Activated CD4-positive, alpha-beta T cell treated with anti-CD3 and anti-CD28 coated beads, Interleukin-2, amount 50 U/mL, for 1 hour (primary cell): ENCODE results near the gene KLHDC7A.

ENCODE experiments used
- DNase-seq: peaks from one replicate; pipeline ENCODE4 v3.0.0-alpha.2; 2020

KLHDC7A gene

DNA sequence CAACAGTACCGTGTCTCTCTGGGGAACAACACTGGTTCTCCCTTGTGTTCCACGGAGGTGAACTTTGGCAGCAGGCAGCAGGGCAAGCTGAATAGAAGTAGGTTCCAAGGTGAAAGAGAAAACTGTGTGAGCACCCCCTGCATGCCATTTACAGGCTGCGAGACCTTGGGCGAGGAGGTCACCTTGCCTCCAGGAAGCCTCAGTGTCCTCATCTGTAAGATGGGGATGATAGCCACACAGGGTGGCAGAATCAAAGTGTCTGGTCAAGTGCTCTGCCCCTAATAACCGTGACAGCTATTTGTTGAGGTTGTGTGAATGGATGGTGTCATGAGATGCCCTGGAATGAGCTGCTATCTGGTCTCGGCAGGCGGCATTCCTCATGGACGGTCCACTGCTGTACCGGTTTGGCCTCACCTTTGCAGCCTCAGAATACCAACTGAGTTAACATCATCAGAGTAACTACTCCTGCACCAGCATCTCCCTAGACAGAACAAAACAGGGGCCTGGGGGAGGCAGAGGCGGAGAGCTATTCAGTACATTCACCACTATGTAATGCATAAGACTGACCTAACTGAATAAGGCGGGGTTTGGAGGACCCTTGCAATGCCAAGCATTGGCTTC, 7.4 kb upstream of the KLHDC7A start:
- no peak for DNase-seq

- DNase-seq, result no peak
Measured at GRCh38 chr1:18474559-18475175, 6.1 kb upstream of the KLHDC7A start.

DNA sequence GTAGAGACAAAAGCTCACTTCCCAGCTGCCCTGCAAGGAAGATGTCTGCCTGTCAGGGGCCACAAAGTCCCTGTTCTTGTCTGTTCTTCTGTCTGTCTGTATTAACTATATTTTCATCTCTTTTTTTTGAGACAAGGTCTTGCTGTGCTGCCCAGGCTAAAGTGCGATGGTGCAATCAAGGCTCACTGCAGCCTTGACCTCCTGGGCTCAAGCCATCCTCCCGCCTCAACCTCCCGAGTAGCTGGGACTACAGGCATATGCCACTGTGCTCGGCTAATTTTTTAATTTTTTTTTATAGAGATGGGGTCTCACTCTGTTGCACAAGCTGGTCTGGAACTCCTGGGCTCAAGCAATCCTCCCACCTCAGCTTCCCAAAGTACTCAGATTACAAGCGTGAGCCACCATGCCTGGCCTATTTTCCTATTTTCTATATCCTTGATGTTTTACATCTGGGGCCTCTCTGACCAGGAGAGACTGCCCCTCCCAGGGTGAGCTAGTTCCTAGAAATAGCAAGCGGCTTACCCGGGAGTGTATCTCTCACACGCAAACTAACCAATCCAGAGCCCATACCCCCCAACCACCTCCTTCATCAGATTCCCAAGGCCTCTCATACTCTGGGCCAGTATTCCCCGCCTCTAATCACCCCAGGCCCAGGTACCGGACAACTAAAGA, 5.4 kb upstream of the KLHDC7A start:
- no peak for DNase-seq

DNA sequence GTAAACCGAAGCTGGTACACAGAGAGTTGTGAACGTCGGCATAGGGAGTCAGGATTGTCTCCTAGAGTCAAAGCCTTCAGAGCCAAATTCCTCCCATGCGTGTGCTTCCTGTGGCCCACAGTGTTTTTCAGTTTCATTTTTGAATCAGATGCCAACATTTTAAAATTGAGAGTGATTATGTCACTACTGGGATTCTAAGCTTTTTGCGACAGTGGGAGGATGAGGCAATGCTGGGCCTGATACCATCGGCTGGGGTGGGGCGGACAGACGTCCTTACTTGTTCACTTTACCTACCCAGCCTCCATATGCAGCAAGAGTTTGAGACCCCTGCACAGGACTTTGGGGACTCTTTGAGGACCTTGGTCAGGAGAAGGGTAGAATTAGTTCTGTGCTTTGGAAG, 1.3 kb upstream of the KLHDC7A start:
- DNase-seq, result no peak

GRCh38 chr1:18481190-18481920, 625 bp downstream of the KLHDC7A start:
- DNase-seq, result no peak

DNA sequence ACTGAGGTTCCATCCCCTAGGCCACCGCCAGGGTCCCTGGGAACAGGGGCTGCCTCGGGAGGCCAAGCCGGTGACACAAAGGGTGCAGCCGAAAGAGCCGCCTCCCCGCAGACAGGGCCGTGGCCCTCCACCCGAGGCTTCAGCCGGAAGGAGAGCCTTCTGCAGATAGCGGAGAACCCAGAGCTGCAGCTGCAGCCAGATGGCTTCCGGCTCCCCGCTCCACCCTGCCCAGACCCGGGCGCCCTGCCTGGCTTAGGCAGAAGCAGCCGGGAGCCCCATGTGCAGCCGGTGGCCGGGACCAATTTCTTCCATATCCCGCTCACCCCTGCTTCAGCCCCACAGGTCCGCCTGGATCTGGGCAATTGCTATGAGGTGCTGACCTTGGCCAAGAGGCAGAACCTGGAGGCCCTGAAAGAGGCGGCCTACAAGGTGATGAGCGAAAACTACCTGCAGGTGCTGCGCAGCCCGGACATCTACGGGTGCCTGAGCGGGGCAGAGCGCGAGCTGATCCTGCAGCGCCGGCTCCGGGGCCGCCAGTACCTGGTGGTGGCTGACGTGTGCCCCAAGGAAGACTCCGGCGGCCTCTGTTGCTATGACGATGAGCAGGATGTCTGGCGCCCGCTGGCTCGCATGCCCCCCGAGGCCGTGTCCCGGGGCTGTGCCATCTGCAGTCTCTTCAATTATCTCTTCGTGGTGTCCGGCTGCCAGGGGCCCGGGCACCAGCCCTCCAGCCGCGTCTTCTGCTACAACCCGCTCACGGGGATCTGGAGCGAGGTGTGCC, 1.4 kb downstream of the KLHDC7A start:
- no peak for DNase-seq

- no peak for DNase-seq
Measured at GRCh38 chr1:18482721-18483425, 2.1 kb downstream of the KLHDC7A start.

GRCh38 chr1:18484276-18484675, 3.5 kb downstream of the KLHDC7A start:
- DNase-seq, result no peak

- DNase-seq, result no peak
Measured at GRCh38 chr1:18484721-18485120, 4.0 kb downstream of the KLHDC7A start.

GRCh38 chr1:18485227-18485626, 4.5 kb downstream of the KLHDC7A start:
- no peak for DNase-seq

GRCh38 chr1:18486195-18486594, 5.5 kb downstream of the KLHDC7A start:
- no peak for DNase-seq

DNA sequence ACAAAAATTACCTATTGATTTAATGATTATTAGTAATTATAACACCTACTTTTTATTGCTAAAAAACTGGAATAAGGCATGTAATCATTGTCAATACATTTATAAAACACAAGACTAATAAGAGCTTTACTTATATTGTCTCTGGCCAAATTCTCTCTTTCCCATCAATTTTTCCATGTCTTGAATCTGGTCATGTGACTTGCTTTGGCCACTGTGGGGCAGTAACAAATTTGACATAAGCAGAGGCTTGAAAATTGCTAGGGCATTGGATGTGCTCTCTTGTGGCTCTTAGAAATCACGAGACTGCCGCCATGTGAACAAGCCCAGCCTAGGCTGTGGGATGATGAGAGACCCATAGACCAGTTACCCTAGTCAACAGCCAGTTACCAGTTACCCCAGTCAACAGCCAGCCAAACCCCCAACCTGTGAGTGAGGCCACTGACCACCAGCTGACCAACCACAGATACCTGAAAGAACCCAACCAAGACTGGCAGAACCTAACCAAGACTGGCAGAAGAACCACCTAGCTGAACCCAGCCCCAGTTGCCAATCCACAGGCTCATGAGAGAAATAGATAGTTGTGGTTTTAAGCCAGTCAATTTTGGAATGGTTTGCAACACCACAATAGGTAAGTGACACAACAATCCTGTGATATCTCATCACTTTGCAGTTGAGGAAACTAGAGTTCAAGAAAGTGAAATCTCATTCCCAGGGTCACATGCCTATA, 8.8 kb downstream of the KLHDC7A start:
- no peak for DNase-seq

DNA sequence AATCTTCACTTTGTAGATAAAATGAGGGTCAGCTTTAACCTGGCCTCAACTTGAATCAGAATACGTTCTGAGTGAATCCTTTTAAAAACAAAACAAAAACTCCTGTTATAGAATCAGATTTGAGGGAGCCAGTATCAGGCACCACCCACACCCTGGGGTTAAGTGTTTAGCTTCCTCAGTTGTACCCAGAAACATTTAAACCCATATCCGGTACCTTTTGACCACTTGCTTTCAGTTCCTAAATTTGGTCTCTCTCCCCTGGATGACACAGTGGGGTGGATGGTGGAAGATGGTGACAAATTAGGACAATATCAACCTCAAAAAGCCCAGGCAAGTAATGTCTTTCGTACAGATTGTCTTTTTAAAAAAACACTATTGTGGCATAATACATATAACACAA, 10.4 kb downstream of the KLHDC7A start:
- DNase-seq, result no peak

GRCh38 chr1:18494304-18494703, 13.6 kb downstream of the KLHDC7A start:
- DNase-seq, result no peak

GRCh38 chr1:18495635-18496034, 14.9 kb downstream of the KLHDC7A start:
- DNase-seq, result no peak

GRCh38 chr1:18496056-18496455, 15.3 kb downstream of the KLHDC7A start:
- DNase-seq, result no peak

DNA sequence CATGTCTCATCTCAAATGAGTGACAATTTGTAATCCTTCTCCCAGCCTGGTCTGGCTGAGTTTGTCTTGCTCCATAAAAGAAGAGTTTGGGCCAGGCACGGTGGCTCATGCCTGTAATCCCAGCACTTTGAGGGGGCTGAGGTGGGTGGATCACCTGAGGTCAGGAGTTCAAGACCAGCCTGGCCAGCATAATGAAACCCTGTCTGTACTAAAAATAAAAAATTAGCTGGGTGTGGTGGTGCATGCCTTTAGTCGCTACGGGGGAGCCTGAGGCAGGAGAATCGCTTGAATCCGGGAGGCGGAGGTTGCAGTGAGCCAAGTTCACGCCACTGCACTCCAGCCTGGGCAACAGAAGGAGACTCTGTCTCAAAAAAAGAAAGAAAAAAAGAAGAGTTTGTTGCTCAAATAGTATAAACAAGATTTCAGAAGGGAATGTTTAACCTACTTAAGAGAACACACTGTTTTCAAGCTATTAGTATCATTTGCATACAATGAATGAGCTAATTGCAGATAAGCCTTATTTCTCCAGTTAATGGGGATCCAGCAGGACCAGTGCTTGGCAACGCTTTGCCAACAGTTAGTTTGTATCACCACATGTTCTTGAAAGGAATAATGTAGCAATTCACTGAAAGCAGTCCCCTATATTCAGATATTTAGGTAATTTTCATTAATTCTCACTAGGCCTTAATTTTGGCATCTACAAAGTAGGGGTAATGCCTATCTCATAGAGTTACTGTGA, 15.9 kb downstream of the KLHDC7A start:
- DNase-seq, result no peak

- DNase-seq, result no peak
Measured at GRCh38 chr1:18501833-18502232, 21.1 kb downstream of the KLHDC7A start.

GRCh38 chr1:18504609-18505008, 23.9 kb downstream of the KLHDC7A start:
- DNase-seq, result no peak

DNA sequence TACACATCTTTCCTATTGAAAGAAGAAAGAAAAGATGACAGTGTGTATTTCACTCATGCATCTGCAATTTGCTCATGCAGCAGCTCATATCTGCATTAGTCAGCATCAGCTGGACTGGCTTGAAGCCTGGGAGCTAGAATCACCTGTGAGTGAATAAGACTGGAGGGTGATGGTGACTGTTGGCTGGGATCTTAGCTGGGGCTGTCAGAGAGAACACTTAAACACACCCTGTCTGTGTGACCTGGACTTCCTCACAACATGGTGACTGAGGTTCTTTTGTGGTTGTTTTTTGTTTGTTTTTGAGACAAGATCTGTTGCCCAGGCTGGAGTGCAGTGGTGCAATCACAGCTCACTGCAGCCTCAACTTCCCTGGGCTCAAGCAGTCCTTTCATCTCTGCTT, 24.9 kb downstream of the KLHDC7A start:
- DNase-seq, result no peak

DNA sequence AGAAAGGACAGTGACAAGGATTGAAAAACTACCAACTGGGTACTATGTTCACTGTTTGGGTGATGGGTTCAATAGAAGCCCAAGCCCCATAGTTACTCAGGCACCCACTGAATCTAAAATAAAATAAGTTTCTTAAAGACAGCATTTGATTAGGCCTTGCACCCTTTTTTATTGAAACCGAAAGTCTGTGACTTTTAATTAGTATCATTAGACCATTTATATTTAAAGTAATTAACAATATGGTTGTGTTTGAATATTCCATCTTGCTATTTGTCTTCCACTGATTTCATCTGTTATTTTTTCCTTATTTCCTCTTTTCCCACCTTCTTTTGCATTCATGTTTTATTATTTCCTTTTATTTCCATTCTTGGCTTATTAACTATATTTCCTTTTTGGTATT, 27.4 kb downstream of the KLHDC7A start:
- DNase-seq, result no peak
